Testis (tissue), 3 donors: ENCODE measurements around the gene CYGB. TPM values are rescaled to one million over a fixed set of nuclear protein-coding genes. Genes with fewer than 3 reads are reported as not detected.
A peak's percentile ranks its signal among the peaks of the same experiment; 100 is the strongest.
"Not testable (repeated sequence)": the region's sequence is repeated elsewhere in the genome, so short reads cannot be mapped to it uniquely, and the experiment has no call there.

ENCODE experiments used
- DNase-seq: peaks from one replicate; pipeline ENCODE4 v3.0.0-alpha.2; 2019
- H3K27ac ChIP-seq, 2 donors: fragments of 200-600 bp; sonication (generic); one replicate each; pipeline ENCODE4 v1.5.1; 2019
- H3K27me3 ChIP-seq: fragments of 200-600 bp; sonication (generic); one replicate; pipeline ENCODE4 v1.5.1; 2019
- H3K36me3 ChIP-seq: fragments of 200-600 bp; sonication (generic); one replicate; pipeline ENCODE4 v1.5.1; 2017; ENCODE audit warnings: low read depth; ENCODE audit errors: missing control alignments
- H3K4me1 ChIP-seq: fragments of 200-600 bp; sonication (generic); one replicate; pipeline ENCODE4 v1.5.1; 2019
- H3K4me3 ChIP-seq, 2 donors: fragments of 200-600 bp; sonication (generic); one replicate each; pipeline ENCODE4 v1.5.1; 2017 to 2019
- H3K9me3 ChIP-seq: fragments of 200-600 bp; sonication (generic); one replicate; pipeline ENCODE4 v1.5.1; 2017
- POLR2A ChIP-seq: fragments of 450-650 bp; IDR thresholded peaks from one replicate; pipeline ENCODE4 v1.6.1; 2017; ENCODE audit warnings: antibody characterized with exemption, mild to moderate bottlenecking, moderate library complexity
- WGBS, 2 donors: methylation state at CpG; one replicate each; pipeline ENCODE4 v1.1.5; 2018; 5-methylcytosine and 5-hydroxymethylcytosine counted together
- intact Hi-C: fragments of 100-400 bp; cut with DNase I; formaldehyde crosslinking; loops from one replicate; pipeline ENCODE4 v1.15.1; 2023; ENCODE audit warnings: low total_unique reads
- polyA plus RNA-seq: library from polyadenylated mRNA; stranded (reverse); fragments of 350-450 nt; fragmentation: Illumina TruSeq; extraction: RNeasy Lipid Tissue Mini Kit (QIAGEN cat#74804); gene quantifications from one replicate; pipeline ENCODE4 v1.2.3, GENCODE V29; 2014; ENCODE audit warnings: low read depth, low replicate concordance; ENCODE audit not compliant: insufficient read depth
- total RNA-seq, 2 donors: library from RNA; depleted of rRNA; stranded (reverse); fragments of >200 nt; gene quantifications; one replicate each; pipeline ENCODE4 v1.2.3, GENCODE V29; 2016
- TF ChIP-seq, protein P1 (sequence below), 3 experiments: fragments of 450-650 bp in 2 of 3; fragments of 200-600 bp in 1 of 3; sonication (generic) in 1 of 3; IDR thresholded peaks; one replicate each; pipeline ENCODE4 v1.5.1; 2016 to 2019; ENCODE audit warnings: antibody characterized with exemption in 3 of 3, mild to moderate bottlenecking in 2 of 3, moderate library complexity in 1 of 3

The CYGB gene
- total and polyA plus RNA-seq, 3 donors from 2014 or later: 3.4 to 9.9 (median 7.2) TPM

DNA sequence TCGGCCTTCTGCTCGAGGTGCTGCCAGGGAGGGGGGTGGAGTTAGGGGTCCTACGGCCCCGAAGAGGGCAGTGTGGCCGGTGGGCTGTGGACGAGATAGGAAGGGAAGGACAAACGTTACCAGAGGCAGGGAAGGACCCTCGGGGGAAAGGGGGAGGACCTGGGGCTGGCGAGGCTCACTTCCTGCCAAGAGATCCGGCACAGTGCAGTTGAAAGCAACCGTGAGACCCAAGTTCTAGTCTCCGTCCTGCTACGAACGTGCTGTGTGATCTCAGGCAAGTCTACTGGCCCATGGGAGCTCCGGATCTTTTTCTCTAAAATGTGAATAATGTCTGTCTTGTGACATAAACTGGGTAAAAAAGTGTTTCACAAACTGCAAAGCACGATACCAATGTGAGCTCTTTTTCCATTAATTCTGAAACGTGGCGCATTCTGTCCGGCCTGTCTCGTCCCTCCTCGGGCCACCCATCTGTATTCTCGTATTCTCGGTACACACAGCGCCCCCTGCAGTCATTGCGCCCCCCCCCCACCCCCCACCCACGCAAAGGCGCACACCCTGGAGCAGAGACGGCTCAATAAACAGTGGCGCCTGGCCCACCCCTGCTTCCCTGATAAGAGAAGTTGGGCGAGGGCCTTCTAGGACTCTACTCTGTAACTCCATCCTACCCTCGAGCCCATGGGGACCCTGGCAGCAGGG is 8.8 kb downstream of the CYGB start:
- Histone ChIP-seq H3K27ac (peak overlapping the region; percentile 75 to 96), H3K9me3 (no peaks in the 10 kb centered on the region), H3K27me3 (no peaks in the 10 kb centered on the region), H3K4me3 (no peak overlapping the region), H3K4me1 (peaks cover 54% of the 10 kb centered on the region), H3K36me3 (no peaks in the 10 kb centered on the region)
- TF ChIP-seq POLR2A: no peak
- TF ChIP-seq, protein P1, sequence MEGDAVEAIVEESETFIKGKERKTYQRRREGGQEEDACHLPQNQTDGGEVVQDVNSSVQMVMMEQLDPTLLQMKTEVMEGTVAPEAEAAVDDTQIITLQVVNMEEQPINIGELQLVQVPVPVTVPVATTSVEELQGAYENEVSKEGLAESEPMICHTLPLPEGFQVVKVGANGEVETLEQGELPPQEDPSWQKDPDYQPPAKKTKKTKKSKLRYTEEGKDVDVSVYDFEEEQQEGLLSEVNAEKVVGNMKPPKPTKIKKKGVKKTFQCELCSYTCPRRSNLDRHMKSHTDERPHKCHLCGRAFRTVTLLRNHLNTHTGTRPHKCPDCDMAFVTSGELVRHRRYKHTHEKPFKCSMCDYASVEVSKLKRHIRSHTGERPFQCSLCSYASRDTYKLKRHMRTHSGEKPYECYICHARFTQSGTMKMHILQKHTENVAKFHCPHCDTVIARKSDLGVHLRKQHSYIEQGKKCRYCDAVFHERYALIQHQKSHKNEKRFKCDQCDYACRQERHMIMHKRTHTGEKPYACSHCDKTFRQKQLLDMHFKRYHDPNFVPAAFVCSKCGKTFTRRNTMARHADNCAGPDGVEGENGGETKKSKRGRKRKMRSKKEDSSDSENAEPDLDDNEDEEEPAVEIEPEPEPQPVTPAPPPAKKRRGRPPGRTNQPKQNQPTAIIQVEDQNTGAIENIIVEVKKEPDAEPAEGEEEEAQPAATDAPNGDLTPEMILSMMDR (IDR thresholded peaks at IDR 0.05): peak in 1 of 3 experiments; percentile 21
- WGBS, 2 donors: 58 to 59% methylated on average over 28 to 31 of the region's 31 CpGs
- intact Hi-C loops: loop anchor here (10.0 kb wide), 1 partner anchor 176 kb away; no protein-coding TSS in a partner anchor
- peak; percentile 57 for DNase-seq

DNA sequence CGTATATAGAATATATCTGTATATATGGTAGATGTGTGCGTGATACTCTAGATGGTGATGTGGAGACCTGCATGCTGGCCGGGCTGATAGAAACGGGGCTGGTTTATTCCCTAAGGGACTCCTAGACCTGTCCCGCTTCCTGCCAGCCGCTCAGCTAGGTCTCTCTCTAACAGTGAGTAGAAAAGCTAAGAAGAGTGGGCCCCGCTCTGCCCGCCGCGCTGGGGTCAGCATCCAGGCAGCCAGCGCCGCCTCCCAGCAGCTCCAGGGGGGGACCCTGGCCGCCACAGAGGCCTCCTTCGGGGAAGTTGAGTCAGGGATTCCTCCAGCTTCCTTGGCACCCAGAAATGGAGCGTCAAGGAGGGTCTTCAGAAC is 9.4 kb downstream of the CYGB start:
- intact Hi-C loops: loop anchor here (10.0 kb wide), 1 partner anchor 177 kb away; no protein-coding TSS in a partner anchor
- 58 to 62% methylated on average over 15 of the region's 15 CpGs for WGBS, 2 donors

DNA sequence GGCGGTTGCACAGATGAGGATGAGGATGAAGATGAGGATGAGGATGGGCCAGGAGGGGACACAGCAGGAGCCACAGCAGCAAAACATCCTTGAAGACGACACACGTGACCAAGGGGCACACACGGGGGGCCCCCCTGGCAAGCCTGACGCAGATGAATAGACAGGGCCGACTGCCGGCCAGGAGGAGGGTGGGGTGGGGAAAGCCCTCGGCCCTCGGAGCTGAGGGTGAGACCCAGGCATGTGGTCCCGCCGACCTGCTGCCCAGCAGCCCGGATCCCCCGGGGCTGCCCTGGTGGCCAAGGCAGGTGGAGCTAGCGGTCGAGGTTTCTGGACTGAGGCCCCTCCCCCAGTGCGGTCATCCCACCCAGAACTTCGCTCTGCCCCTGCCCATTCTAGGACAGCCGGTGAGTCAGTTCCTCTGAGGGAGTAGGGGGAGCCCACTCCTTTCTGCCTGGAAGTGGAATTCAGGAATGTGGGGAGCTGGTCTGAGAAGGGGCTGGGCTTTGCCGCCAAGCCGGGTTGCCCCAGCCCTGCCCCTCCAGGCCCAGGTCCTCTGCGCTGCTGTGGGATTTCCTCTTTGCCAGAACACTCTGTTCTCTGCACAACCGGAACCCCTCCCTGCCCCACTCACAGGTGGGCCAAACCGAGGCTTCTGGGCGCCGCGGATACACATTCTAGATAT is 9.9 kb downstream of the CYGB start:
- no peaks in the 10 kb centered on the region for H3K36me3 ChIP-seq
- intact Hi-C loops: loop anchor here (10.0 kb wide), 1 partner anchor 177 kb away; no protein-coding TSS in a partner anchor
- DNase-seq: peak; percentile 64
- H3K4me1 ChIP-seq: peaks cover 63% of the 10 kb centered on the region
- H3K27me3 ChIP-seq: no peaks in the 10 kb centered on the region
- H3K4me3 ChIP-seq: no peak overlapping the region
- H3K9me3 ChIP-seq: no peaks in the 10 kb centered on the region
- no peak for TF ChIP-seq POLR2A
- TF ChIP-seq, protein P1 (IDR thresholded peaks at IDR 0.05): peak in 2 of 3 experiments; percentile 17 to 26
- 45% methylated on average over 21 to 26 of the region's 26 CpGs for WGBS, 2 donors
- H3K27ac ChIP-seq: peak overlapping the region; percentile 75 to 96

More for the DNA sequence above, 9.4 kb downstream of the CYGB start:
- H3K27me3 ChIP-seq: no peaks in the 10 kb centered on the region
- no peaks in the 10 kb centered on the region for H3K9me3 ChIP-seq
- H3K4me3 ChIP-seq: no peak overlapping the region
- no peak for TF ChIP-seq POLR2A
- TF ChIP-seq, protein P1 (IDR thresholded peaks at IDR 0.05): no peak
- H3K4me1 ChIP-seq: peaks cover 59% of the 10 kb centered on the region
- H3K36me3 ChIP-seq: no peaks in the 10 kb centered on the region
- DNase-seq: no peak
- H3K27ac ChIP-seq: peak overlapping the region; percentile 75 to 96

DNA sequence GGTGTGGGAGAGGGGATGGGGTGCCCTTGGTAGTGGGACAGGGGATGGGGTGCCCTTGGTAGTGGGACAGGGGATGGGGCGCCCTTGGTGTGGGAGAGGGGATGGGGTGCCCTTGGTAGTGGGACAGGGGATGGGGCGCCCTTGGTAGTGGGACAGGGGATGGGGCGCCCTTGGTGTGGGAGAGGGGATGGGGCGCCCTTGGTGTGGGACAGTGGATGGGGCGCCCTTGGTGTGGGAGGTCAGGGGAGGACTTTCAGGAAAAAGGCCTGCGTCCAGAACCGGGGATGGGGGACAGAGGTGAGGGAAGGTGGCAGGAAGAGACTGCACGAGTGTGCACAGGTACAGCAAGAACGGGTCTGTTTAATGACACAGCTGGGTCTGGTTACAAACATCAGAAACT is 10.5 kb downstream of the CYGB start:
- peaks cover 63% of the 10 kb centered on the region for H3K4me1 ChIP-seq
- intact Hi-C loops: loop anchor here (10.0 kb wide), 1 partner anchor 178 kb away; no protein-coding TSS in a partner anchor
- H3K9me3 ChIP-seq, H3K27me3 ChIP-seq, H3K36me3 ChIP-seq, H3K4me3 ChIP-seq, DNase-seq: not testable (repeated sequence)
- peak overlapping the region; percentile 75 to 96 for H3K27ac ChIP-seq
- 63 to 79% methylated on average over 9 of the region's 9 CpGs for WGBS, 2 donors

DNA sequence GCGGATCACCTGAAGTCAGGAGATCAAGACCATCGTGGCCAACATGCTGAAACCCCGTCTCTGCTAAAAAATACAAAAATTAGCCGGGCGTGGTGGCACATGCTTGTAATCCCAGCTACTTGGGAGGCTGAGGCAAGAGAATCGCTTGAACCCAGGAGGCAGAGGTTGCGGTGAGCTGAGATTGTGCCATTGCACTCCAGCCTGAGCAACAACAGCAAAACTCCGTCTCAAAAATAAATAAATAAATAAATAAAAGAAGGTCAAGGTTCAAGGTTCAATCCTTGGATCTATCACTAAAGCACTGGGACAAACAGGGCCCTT is 12.0 kb downstream of the CYGB start:
- H3K9me3 ChIP-seq, DNase-seq, H3K4me3 ChIP-seq, H3K27me3 ChIP-seq, H3K36me3 ChIP-seq: not testable (repeated sequence)
- WGBS, 2 donors: 74 to 84% methylated on average over 7 to 8 of the region's 8 CpGs
- Histone ChIP-seq H3K27ac (peak overlapping the region in 1 of 2 donors; percentile 61), H3K4me1 (peaks cover 52% of the 10 kb centered on the region)
- intact Hi-C loops: loop anchor here (10.0 kb wide), 1 partner anchor 179 kb away; no protein-coding TSS in a partner anchor
